NCI-H1694 treated with DMSO at 0.1 percent for 48 hours (cell line): ENCODE data around the gene CD19.
"Not testable (repeated sequence)": the region's sequence is repeated elsewhere in the genome, so short reads cannot be mapped to it uniquely, and the experiment has no call there.

ENCODE experiments used
- DNase-seq: peaks from one replicate; lab custom pipeline; 2025; lab: John Stamatoyannopoulos, UW

CD19 gene

DNA sequence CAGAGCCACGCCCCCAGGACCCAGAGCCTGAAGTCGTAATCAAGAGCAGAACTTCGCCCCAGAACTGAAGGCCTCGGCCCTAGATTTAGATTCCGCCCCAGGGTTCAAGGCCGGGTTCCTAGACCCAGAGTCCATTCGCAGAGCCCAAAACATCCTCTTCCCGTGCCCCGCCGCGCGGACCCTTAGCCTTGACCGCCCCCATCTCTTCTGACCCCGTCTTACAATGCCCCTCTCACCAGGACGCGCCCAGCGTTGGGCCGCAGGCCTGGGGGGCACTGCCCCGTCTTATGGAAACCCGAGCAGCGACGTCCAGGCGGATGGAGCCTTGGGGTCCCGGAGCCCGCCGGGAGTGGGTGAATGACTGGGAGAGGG lies 5.0 kb downstream of the CD19 start:
- DNase-seq = no peak

GRCh38 chr16:28937222-28937876 lies 5.6 kb downstream of the CD19 start:
- DNase-seq = no peak

GRCh38 chr16:28938721-28939120 lies 7.0 kb downstream of the CD19 start:
- no peak for DNase-seq

- DNase-seq = not testable (repeated sequence)
Measured at GRCh38 chr16:28939825-28940224, 8.1 kb downstream of the CD19 start.

DNA sequence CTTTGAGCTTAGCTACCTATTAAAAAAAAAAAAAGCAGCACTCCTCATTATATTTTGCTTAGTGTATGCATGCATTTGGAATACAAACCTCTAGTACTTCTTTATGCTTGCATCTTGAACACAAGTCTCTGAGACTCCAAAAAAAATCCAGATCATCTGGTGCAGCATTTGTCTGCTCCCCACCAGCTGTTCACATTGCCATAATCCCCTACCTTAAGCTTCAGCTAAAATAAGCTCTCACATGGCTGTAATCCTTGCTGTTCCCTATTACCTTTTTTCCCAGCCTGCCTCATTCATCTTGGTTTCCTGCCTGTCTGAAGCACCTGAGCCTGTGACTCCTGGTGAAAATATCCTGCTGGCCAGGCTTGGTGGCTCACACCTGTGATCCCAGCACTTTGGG lies 11.5 kb downstream of the CD19 start:
- DNase-seq = no peak

- DNase-seq = no peak
Measured at GRCh38 chr16:28946681-28947080, 14.9 kb downstream of the CD19 start.

DNA sequence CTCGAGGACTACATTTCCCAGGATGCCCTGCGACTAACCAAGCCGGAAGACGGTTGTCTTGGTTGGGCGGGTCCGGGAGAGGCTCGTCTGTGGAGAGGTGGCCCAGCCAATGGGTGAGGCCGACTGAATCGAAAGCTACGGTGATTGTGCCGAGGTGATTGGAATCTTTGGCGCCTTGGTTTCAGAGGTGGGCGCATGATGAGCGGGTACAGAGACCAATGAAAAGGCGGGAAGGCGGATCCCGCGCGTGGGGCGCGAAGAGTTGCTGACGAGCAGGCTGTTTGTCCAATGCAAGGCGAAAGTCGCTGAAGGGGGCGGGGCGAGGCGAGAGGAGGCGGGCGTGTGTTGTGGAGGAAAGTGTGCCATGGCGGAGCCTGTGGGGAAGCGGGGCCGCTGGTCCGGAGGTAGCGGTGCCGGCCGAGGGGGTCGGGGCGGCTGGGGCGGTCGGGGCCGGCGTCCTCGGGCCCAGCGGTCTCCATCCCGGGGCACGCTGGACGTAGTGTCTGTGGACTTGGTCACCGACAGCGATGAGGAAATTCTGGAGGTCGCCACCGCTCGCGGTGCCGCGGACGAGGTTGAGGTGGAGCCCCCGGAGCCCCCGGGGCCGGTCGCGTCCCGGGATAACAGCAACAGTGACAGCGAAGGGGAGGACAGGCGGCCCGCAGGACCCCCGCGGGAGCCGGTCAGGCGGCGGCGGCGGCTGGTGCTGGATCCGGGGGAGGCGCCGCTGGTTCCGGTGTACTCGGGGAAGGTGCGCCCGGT lies 19.1 kb downstream of the CD19 start, which contains the start of gene NFATC2IP:
TSS of gene NFATC2IP (plus strand) at position 290 of the 762 bp plus-strand sequence. CDS start at position 365, 75 bp downstream.
- DNase-seq = peak; percentile 98

DNA sequence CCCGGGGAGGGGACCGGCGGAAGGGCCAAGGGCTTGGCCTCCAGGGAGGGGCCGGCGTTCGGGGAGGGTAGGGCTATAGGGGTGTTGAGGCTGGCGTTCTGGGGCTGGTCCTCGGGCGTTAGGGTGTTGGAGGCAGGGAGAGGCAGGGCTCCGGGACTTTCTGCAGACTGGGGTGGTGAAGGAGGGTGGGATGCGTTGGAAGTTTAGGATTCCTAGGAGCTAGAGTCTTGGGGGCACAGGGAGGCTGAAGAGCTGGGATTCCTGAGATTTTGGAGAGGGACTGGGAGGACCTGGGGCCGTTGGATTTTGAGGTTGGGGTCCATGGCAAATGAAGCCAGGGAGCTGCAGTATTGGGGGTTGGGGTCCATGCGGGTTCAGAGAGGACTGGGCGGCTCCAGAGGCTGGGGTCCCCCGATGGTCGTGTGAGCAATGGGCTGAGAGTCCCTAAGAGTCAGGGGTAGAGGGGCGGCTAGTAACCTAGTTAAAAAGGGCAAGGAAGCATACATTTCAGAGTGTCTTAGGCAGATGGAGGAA lies 19.7 kb downstream of the CD19 start:
- no peak for DNase-seq

DNA sequence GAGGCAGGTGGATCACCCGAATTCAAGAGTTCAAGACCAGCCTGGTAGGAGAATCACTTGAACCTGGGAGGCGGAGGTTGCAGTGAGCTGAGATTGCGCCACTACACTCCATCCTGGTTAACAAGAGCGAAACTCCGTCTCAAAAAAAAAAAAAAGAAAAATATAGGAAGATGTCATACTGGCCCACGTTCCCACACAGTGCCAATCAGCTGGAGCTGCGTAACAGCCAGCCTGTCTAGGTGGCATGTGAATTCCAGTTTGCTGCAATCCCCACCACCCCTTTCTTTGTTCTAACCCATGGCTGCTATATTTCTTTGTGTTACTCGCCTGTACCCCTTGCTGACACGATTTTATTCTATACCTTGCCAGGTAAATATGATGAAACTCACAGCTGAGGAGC lies 26.4 kb downstream of the CD19 start:
- no peak for DNase-seq

DNA sequence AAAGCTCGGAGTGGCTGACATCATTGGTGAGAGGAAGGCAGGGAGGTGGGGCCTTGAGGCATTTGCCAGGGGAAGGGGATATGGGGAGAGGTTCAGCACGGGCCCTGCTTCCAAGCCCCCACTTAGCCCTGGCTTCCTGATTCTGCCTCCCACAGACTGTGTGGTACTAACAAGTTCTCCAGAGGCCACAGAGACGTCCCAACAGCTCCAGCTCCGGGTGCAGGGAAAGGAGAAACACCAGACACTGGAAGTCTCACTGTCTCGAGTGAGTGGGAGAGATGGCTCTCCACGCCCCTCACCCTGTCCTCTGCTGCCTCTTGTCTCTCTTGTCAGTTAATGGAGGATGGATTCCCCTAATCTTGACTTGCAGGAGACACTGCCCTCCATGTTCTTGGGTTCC lies 27.1 kb downstream of the CD19 start:
- DNase-seq = no peak

DNA sequence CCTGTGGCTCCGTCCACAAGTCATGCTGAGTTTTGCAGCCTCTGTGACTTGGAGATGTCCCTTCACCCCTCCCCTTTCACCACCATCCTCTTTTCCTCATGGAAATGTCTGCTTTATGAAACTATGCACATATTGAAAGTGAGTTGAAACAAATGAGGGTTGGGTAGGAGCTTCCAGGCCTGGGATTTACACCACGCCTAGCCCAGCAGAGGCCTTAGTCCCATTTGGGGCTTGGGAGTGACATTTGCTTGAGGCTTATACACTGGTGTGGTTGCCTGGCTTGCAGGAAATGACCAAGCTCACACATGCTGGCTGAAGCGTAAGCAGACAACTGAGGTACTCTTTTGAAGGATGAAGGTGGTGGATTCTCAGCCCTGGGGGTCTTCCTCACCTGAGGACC lies 32.3 kb downstream of the CD19 start:
- DNase-seq = no peak

- DNase-seq = no peak
Measured at GRCh38 chr16:28964496-28964895, 32.7 kb downstream of the CD19 start.

GRCh38 chr16:28967156-28967555 lies 35.4 kb downstream of the CD19 start:
- DNase-seq = no peak

DNA sequence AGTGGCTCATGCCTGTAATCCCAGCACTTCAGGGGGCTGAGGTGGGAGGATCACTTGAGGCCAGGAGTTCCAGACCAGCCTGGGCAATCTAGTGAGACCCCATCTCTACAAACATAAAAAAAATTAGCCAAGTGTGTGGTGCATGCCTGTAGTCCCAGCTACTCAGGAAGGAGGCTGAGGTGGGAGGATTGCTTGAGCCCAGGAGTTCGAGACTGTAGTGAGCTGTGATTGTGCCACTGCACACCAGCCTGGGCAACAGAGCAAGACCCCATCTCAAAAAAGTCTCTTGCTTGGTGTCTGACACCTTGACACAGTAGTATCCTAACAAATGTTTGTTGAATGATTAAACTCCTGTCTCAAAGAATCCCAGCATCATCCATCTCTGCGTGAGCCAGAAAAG lies 37.9 kb downstream of the CD19 start:
- DNase-seq = not testable (repeated sequence)

DNA sequence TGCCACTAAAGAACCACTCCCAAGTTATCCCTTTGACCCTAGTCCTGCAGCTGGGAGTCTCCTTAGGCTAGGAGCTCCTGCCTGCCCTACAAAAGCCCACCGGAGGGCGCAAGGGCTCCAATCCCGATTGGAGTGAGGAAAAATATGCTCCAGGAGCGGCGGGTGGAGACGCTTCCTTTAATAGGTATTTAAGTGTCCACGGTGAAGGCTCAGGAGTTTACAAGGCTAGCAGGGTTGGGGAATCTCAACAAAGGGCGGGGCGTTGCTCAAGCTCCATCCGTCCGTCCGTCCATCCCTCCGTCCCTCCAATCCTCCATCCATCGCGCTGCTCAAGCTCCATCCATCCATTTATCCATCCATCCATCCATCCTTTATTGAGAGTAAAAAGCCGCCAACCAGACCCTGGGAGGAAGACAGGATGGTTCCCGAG lies 42.3 kb downstream of the CD19 start:
- peak; percentile 50 for DNase-seq

GRCh38 chr16:28974437-28975157 lies 42.8 kb downstream of the CD19 start, which contains the start of gene SPNS1:
Gene SPNS1, plus strand, starts transcription at chr16:28974778. Its CDS starts 374 bp downstream, at chr16:28975152.
- peak; percentile 85 for DNase-seq

DNA sequence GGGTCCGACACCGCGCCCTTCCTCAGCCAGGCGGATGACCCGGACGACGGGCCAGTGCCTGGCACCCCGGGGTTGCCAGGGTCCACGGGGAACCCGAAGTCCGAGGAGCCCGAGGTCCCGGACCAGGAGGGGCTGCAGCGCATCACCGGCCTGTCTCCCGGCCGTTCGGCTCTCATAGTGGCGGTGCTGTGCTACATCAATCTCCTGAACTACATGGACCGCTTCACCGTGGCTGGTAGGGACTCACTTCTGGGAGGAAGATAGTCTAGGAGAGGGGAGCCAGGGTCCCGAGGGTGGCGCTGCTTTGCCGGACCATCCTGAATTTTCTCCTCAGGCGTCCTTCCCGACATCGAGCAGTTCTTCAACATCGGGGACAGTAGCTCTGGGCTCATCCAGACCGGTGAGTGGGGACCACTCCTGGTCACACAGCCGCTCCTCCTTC lies 43.4 kb downstream of the CD19 start:
- no peak for DNase-seq

GRCh38 chr16:28977703-28978662 lies 46.2 kb downstream of the CD19 start:
- no peak for DNase-seq

- DNase-seq = not testable (repeated sequence)
Measured at GRCh38 chr16:28980330-28980729, 48.6 kb downstream of the CD19 start.

DNA sequence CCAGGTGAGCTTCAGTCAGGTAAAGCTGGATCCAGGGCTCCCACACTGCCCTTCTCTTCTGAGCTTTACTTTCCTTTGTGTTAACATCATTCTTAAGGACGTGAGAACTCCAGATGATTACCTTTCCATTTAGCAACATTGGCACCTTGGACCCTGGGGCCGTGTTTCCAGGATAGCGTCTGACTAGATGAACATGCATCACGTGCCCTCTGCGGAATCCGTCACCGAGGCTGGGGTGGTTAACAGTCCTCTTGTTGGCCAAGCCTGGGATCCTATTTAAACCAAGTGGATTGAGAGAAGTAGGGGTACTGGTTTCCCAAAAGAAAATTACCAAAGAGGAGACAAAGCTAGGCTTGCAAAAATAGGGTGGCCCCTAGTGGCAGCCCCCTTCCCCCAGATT lies 49.2 kb downstream of the CD19 start:
- no peak for DNase-seq

GRCh38 chr16:28981517-28981916 lies 49.7 kb downstream of the CD19 start:
- no peak for DNase-seq
